ENCODE results near the gene PHF23. TPM values are rescaled to one million over a fixed set of nuclear protein-coding genes. Genes with fewer than 3 reads are reported as not detected.

The PHF23 gene
- total and polyA plus RNA-seq, 9 of the 15 experiments (the other 6 are each of a cell fraction or from before 2014, with no cell fraction given), result 7.4 to 87.5 (median 33.7) TPM

- TF ChIP-seq MNT (conservative IDR thresholded peaks at IDR 0.05) (peak in 1 of 2 experiments; percentile 29; a peak in 1 of 4 replicates), GATA2 (CRISPR knock-in tag; IDR thresholded peaks at IDR 0.05) (peak; percentile 63), MEF2A (IDR thresholded peaks at IDR 0.05; ENCODE audit: control insufficient read depth, low read depth, low read length) (no peak), ZNF740 (CRISPR knock-in tag; IDR thresholded peaks at IDR 0.05) (no peak), ZNF740 (tag; IDR thresholded peaks at IDR 0.05) (no peak), VEZF1 (CRISPR knock-in tag; IDR thresholded peaks at IDR 0.05) (peak; percentile 92), KHSRP (IDR thresholded peaks at IDR 0.05) (no peak), AFF1 (IDR thresholded peaks at IDR 0.05; ENCODE audit: low read depth in 1 of 2, partially characterized antibody in 2 of 2) (no peak), ZBTB9 (CRISPR knock-in tag; IDR thresholded peaks at IDR 0.05) (no peak), LEF1 (IDR thresholded peaks at IDR 0.05) (no peak), ARID1B (IDR thresholded peaks at IDR 0.05) (no peak), BMI1 (IDR thresholded peaks at IDR 0.05; ENCODE audit: low read length) (peak; percentile 85), CC2D1A (IDR thresholded peaks at IDR 0.05) (peak; percentile 41; the same call in 1 of the 2 replicates), ZBTB49 (CRISPR knock-in tag; IDR thresholded peaks at IDR 0.05; ENCODE audit: borderline replicate concordance) (0 out of 2 replicates have a peak, but pooled peaks have one; percentile 49), ZNF212 (CRISPR knock-in tag; IDR thresholded peaks at IDR 0.05) (no peak)
Observed at GRCh38 chr17:7214300-7215135, 24.7 kb downstream of the PHF23 start (continued).

Measured in K562 (cell line).